ENCODE data around the gene LMBR1. TPM values are rescaled to one million over a fixed set of nuclear protein-coding genes. Genes with fewer than 3 reads are reported as not detected.
A peak's percentile ranks its signal among the peaks of the same experiment; 100 is the strongest.

The LMBR1 gene
- total and polyA plus RNA-seq, 2 of the 13 experiments (the other 11 are each of a cell fraction or from before 2014, with no cell fraction given), result 20.9 to 39.6 TPM

DNA sequence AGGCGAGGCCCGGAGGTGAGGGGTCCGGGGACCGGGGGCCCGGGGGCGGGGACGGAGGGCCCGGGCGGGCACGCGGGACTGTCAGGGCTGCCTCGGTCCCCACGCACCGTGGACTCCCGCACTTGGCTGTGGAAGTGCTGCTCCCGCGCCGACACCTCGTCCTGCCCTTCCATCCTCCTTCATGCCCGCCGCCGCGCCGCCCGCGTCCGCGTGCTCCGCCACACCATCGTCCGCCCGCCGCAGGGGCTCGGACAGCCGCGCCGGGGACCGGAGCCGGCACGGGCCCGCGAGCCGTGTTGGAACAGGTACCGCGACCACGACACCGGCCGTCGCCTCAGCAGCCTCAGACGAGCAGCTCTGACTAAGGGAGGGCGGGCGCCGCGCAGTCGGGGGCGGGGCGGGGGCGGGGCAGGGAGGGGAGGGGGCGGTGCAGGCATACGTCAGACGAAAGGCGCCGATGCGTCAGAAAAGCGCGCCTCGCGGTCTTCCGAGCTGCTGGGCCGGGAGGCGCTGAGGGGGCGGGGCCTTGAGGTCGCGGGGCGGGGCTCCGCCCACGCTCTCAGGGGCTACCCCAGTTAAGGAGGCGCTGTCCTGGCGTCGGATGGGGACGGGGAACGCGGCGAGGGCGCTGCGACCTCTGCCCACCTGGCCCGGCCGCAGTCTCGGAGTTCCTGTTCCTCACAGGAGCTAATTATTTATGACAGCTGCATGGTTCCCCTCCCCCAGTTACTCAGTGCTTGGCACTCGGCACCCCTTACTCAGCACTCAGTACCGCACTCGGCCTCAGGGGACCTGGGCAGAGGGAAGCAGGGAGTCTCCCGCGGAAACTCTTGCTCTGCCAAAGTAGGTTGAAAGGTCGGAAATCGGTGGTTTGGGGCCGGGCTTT, at the start of gene LMBR1 (continued):
- TF ChIP-seq TFDP2 (CRISPR knock-in tag; IDR thresholded peaks at IDR 0.05) (no peak), FIP1L1 (IDR thresholded peaks at IDR 0.05; ENCODE audit: borderline replicate concordance, insufficient read depth, low read depth, low read length) (no peak), HOXA7 (CRISPR knock-in tag; IDR thresholded peaks at IDR 0.05) (no peak), ZNF101 (CRISPR knock-in tag; IDR thresholded peaks at IDR 0.05; ENCODE audit: borderline replicate concordance, low read depth) (no peak), ZNF512B (CRISPR knock-in tag; IDR thresholded peaks at IDR 0.05; ENCODE audit: borderline replicate concordance) (no peak), ZNF337 (CRISPR knock-in tag; IDR thresholded peaks at IDR 0.05; ENCODE audit: borderline replicate concordance, low read depth) (no peak), EP300 (IDR thresholded peaks at IDR 0.05; ENCODE audit: low read depth in 2 of 2, low read length in 2 of 2) (no peak), EP300 (CRISPR knock-in tag; IDR thresholded peaks at IDR 0.05; ENCODE audit: borderline replicate concordance) (no peak), ZNF12 (CRISPR knock-in tag; IDR thresholded peaks at IDR 0.05) (no peak), ZSCAN29 (CRISPR knock-in tag; conservative IDR thresholded peaks at IDR 0.05) (no peak), RFXAP (CRISPR knock-in tag; IDR thresholded peaks at IDR 0.05; ENCODE audit: borderline replicate concordance) (peak; percentile 81; the same call in 1 of the 2 replicates), E2F5 (CRISPR knock-in tag; conservative IDR thresholded peaks at IDR 0.05) (no peak), ZNF350 (CRISPR knock-in tag; IDR thresholded peaks at IDR 0.05; ENCODE audit: borderline replicate concordance, low read depth) (peak; percentile 79), SKI (IDR thresholded peaks at IDR 0.05; ENCODE audit: partially characterized antibody) (no peak), ZNF256 (CRISPR knock-in tag; conservative IDR thresholded peaks at IDR 0.05) (no peak; the same call in 1 of the 2 replicates)
- TF ChIP-seq, protein P1, sequence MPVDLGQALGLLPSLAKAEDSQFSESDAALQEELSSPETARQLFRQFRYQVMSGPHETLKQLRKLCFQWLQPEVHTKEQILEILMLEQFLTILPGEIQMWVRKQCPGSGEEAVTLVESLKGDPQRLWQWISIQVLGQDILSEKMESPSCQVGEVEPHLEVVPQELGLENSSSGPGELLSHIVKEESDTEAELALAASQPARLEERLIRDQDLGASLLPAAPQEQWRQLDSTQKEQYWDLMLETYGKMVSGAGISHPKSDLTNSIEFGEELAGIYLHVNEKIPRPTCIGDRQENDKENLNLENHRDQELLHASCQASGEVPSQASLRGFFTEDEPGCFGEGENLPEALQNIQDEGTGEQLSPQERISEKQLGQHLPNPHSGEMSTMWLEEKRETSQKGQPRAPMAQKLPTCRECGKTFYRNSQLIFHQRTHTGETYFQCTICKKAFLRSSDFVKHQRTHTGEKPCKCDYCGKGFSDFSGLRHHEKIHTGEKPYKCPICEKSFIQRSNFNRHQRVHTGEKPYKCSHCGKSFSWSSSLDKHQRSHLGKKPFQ (CRISPR knock-in tag; IDR thresholded peaks at IDR 0.05; ENCODE audit: insufficient replicate concordance), result no peak
- TF ChIP-seq, protein P2, sequence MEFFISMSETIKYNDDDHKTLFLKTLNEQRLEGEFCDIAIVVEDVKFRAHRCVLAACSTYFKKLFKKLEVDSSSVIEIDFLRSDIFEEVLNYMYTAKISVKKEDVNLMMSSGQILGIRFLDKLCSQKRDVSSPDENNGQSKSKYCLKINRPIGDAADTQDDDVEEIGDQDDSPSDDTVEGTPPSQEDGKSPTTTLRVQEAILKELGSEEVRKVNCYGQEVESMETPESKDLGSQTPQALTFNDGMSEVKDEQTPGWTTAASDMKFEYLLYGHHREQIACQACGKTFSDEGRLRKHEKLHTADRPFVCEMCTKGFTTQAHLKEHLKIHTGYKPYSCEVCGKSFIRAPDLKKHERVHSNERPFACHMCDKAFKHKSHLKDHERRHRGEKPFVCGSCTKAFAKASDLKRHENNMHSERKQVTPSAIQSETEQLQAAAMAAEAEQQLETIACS (CRISPR knock-in tag; IDR thresholded peaks at IDR 0.05), result no peak
- TF ChIP-seq, protein P3, sequence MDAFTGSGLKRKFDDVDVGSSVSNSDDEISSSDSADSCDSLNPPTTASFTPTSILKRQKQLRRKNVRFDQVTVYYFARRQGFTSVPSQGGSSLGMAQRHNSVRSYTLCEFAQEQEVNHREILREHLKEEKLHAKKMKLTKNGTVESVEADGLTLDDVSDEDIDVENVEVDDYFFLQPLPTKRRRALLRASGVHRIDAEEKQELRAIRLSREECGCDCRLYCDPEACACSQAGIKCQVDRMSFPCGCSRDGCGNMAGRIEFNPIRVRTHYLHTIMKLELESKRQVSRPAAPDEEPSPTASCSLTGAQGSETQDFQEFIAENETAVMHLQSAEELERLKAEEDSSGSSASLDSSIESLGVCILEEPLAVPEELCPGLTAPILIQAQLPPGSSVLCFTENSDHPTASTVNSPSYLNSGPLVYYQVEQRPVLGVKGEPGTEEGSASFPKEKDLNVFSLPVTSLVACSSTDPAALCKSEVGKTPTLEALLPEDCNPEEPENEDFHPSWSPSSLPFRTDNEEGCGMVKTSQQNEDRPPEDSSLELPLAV (CRISPR knock-in tag; conservative IDR thresholded peaks at IDR 0.05; ENCODE audit: low read depth), result no peak

Measured in HepG2 (cell line).